ENCODE measurements around the gene ZFP36L2.

ZFP36L2 gene

DNA sequence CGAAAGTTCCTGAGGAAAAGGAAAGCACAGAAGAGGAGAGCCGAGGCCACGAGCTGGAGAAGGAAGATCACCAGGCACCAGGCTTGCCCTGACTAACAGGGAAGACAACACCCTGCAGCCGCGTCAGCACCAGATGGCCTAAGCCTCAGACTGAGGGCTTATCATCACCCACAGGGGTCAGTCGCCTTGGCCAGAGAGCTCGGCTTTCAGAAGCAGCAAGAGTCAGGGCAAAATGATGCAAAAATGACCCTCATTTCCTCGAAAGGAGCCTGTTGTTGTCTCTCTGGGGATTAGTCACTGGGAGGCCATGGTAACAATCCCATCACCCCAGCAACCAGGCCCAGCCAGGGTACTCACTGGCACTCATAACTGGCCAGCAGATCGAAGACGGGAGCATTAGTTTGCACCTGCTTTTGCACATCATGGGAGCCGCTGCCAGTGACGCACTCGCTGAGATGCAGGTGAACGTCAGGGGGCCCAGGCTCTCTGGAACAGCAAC is 42.7 kb upstream of the ZFP36L2 start:
- TF ChIP-seq CTCF (IDR thresholded peaks at IDR 0.05; ENCODE audit: low read depth, low read length, missing control alignments) = no peak
- peak; percentile 92 for DNase-seq (ENCODE audit: extremely low read depth, low read depth)
- H3K4me3 ChIP-seq (replicated peaks; ENCODE audit: low read depth, low read length) = no peak overlapping the region

DNA sequence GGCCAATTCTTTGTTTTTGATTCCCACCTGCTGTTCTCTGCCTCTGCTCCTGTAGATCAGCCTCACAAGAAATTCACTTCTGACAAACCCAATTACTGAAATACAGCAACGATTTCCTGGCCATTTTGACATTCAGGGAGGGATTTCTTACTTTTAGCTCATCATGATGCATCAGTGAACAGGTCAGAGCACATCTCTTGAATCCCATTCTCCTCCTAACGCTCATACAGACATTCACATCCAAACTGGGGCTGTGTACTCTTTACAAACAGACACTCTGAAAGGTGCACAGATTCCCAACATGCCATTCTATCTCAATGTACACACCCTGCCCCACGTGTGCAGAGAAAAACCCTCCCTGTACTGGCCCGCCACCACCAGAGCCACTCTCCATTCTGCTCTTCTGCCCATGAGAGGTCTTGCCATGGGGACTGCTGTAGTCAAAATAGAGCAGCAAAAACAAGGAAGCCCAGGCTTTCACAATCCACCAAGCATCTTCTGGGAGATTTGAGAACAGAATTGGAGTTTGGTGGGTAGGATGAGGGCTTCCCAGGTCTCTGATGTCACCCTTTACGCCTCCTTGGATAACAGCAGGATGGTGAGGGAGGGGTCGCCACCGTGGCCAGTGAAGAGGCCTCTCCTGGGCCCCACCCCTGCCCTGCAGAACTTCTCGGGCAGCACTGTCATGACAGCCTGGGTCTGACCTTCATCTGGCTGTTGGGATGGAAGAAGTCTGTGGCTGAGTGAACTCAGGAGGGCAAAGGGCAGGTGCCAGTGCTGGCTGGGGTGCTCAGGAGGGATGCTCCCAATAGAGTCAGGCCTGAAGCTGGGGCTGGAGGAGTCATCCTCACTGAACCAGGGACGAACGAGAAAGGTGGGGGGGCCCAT is 41.9 kb upstream of the ZFP36L2 start:
- no peak for TF ChIP-seq CTCF (IDR thresholded peaks at IDR 0.05; ENCODE audit: low read depth, low read length, missing control alignments)
- H3K4me3 ChIP-seq (replicated peaks; ENCODE audit: low read depth, low read length) = no peak overlapping the region
- no peak for DNase-seq (ENCODE audit: extremely low read depth, low read depth)

GRCh38 chr2:43267381-43267780 is 41.0 kb upstream of the ZFP36L2 start:
- no peak overlapping the region for H3K4me3 ChIP-seq (replicated peaks; ENCODE audit: low read depth, low read length)
- TF ChIP-seq CTCF (IDR thresholded peaks at IDR 0.05; ENCODE audit: low read depth, low read length, missing control alignments) = no peak

DNA sequence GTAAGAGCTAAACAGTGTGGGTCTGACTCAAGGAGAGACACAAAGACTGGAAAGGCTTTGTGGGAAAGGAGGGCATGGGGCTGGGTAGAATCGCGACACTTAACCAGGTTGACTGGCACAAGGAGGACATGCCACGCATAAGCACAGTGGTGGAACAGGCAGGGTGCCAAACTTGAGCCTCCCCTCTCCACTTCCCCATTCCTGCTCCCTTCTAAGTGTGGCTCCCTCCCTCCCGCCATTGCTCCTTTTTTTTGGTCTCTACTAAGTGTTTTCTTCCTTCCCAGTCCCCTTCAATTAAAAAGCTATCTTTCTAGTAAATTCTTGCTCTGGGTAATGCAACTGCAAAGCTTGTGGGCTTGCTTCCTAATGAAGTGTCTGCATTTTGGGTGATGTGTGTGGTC is 40.3 kb upstream of the ZFP36L2 start:
- H3K4me3 ChIP-seq (replicated peaks; ENCODE audit: low read depth, low read length) = no peak overlapping the region
- TF ChIP-seq CTCF (IDR thresholded peaks at IDR 0.05; ENCODE audit: low read depth, low read length, missing control alignments) = no peak
- DNase-seq (ENCODE audit: extremely low read depth, low read depth) = no peak

More at GRCh38 chr2:43267381-43267780, 41.0 kb upstream of the ZFP36L2 start:
- no peak for DNase-seq (ENCODE audit: extremely low read depth, low read depth)

- H3K4me3 ChIP-seq (replicated peaks; ENCODE audit: low read depth, low read length) = no peak overlapping the region
- DNase-seq (ENCODE audit: extremely low read depth, low read depth) = no peak
- no peak for TF ChIP-seq CTCF (IDR thresholded peaks at IDR 0.05; ENCODE audit: low read depth, low read length, missing control alignments)
Observed at GRCh38 chr2:43265421-43265820, 39.0 kb upstream of the ZFP36L2 start.

DNA sequence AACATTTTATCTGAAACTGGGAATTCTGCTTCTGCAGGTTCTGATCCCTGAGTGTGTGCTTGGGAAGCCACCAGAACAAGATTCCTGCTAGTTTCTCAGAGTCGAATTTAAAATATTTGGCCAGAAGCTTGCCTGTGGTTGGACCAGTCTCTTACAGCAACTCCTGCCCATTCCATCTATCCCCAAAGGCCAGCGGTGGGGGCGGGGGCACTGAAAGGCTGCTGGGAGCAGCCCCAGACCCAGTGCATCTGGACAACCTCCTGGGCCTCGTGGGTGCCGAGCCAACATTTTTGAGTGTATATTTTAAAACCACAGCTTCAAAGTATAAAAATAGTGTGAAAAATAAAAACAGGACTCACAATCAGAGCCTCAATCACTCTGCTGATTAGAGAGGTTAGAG is 38.6 kb upstream of the ZFP36L2 start:
- no peak for TF ChIP-seq CTCF (IDR thresholded peaks at IDR 0.05; ENCODE audit: low read depth, low read length, missing control alignments)
- DNase-seq (ENCODE audit: extremely low read depth, low read depth) = no peak
- H3K4me3 ChIP-seq (replicated peaks; ENCODE audit: low read depth, low read length) = no peak overlapping the region
